ENCODE measurements around the gene QPCTL.
"Not testable (repeated sequence)": the region's sequence is repeated elsewhere in the genome, so short reads cannot be mapped to it uniquely, and the experiment has no call there.

The QPCTL gene

GRCh38 chr19:45676851-45677263 is 15.6 kb upstream of the QPCTL start:
- DNase-seq (ENCODE audit: low read depth), result no peak

DNA sequence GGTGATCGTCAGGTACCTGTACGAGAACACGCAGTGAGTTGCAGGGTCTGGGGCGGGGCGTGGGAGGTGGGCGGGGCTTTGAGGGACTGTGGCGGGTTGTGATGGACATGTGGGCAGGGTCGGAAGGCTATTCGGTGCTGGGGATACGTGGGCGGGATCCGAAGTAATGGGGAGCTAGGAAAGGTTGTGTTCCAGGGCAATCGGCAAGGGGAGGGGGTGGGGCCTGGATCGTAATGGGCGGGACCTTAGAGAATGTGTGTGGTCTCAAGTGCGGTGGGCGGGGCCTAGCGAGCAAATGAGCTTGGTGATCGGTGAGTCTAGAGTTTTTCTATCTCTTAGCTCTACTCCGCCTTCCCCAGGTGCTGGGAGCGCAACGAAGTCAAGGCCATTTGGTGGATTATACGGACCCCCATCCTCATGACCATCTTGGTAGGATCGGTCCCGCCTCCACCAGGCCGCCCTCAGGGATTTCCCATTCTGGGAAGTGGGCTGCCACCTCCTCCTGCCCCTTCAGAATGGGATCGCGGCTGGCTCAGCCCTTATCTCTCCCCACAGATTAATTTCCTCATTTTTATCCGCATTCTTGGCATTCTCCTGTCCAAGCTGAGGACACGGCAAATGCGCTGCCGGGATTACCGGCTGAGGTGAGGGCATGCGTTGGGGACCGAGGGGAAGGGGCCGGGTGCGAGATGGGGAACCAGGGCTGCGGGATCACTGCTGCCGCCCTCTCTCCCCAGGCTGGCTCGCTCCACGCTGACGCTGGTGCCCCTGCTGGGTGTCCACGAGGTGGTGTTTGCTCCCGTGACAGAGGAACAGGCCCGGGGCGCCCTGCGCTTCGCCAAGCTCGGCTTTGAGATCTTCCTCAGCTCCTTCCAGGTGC is 14.9 kb upstream of the QPCTL start:
- DNase-seq (ENCODE audit: low read depth), result no peak

DNA sequence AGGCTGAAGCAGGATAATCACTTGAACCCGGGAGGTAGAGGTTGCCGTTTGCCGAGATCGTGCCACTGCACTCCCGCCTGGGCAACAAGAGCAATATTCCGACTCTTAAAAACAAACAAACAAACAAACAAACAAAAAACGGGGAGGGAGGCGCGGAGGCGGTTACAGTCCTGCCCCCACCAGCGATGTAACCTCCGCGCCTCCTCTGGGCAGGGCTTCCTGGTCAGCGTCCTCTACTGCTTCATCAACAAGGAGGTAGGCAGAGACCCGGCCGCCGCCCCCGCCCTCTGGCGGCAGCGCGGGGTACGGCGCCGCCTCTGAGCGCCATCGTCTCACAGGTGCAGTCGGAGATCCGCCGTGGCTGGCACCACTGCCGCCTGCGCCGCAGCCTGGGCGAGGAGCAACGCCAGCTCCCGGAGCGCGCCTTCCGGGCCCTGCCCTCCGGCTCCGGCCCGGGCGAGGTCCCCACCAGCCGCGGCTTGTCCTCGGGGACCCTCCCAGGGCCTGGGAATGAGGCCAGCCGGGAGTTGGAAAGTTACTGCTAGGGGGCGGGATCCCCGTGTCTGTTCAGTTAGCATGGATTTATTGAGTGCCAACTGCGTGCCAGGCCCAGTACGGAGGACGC is 11.0 kb upstream of the QPCTL start:
- DNase-seq (ENCODE audit: low read depth), result peak; percentile 47

GRCh38 chr19:45682117-45682516 is 10.3 kb upstream of the QPCTL start:
- DNase-seq (ENCODE audit: low read depth), result no peak

DNA sequence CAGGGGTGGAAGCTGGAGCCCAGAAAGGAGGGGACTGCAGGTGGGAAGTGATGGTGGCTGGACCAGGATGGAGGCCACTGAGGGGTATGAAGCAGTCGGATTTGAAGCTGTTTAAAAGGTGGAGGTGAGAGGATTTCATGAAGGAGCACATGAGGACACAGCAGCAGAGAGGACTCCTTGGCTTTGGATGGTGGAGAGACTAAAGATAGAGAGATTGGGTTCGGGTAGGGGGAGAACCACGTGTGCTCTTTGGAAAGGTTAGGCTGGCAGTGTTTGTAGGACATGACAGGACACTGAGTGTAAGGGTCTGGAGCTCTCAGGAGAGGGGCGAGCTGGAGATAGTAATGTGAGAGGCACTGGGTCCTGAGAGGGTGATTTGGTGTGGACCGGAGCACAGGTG is 9.6 kb upstream of the QPCTL start:
- DNase-seq (ENCODE audit: low read depth), result no peak

GRCh38 chr19:45685045-45685444 is 7.4 kb upstream of the QPCTL start:
- DNase-seq (ENCODE audit: low read depth), result not testable (repeated sequence)

GRCh38 chr19:45687599-45687998 is 4.9 kb upstream of the QPCTL start:
- DNase-seq (ENCODE audit: low read depth), result no peak

DNA sequence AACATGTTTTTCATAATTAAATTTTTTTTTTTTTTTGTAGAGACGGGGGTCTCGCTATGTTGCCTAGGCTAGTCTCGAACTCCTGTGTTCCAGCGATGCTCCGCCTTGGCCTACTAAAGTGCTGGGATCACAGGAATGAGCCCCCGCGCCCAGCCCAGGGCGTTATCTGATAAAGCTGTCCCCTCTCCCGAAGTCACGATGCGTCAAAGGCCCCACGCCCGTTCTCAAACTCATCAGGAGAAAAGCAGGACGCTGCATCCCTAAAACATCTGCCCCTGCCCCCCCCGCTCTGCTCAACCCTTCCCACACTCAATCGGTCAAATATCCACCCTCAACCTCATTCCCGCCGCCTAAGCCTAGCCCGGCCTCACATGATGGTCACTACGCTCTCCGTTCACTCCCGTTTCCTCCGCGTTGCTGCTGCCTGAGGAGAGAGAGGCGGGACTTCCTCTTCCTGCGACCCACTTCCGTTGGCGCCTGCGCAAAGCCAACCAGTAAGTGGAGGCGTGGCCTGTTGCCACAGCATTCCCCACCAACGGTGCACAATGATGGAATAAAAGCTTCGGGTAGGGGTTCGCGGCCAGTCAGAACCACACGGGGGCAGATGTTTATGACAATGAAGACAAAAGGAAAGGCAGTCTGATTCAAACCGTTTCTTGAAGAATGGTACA is 815 bp upstream of the QPCTL start, which contains the start of gene SNRPD2:
Gene SNRPD2, minus strand, starts transcription at position 438 of the 671 bp plus-strand sequence. Its CDS starts 65 bp downstream, at position 373.
- peak; percentile 90 for DNase-seq (ENCODE audit: low read depth)

DNA sequence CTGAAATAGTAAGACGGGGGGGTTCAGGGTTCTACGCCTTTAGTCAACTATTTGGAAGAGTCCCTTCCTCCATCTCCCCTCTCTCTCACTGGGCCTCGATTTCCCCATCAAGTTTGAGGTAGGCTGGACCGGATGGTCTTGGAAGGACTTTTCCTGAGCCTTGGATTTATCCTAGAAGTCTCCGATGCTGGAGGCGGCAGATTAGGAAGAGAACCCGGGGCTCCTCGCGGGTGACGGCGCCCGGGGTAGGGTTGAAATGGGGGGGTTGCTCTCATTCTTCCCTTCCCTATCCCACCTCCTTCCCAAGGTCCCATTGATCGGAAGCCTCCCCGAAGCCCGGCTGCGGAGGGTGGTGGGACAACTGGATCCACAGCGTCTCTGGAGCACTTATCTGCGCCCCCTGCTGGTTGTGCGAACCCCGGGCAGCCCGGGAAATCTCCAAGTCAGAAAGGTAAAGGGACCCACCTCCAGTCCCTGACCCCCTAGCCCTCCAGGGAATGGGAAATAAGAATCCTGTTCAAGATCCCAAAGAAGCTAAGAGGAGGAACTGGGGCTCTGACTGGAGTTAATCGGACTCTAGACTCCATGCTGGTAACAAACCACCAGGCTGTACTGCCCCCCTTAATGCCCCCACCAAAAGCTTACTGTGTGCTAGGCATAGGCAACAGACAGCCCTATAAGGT is 781 bp downstream of the QPCTL start:
- peak; percentile 43 for DNase-seq (ENCODE audit: low read depth)

DNA sequence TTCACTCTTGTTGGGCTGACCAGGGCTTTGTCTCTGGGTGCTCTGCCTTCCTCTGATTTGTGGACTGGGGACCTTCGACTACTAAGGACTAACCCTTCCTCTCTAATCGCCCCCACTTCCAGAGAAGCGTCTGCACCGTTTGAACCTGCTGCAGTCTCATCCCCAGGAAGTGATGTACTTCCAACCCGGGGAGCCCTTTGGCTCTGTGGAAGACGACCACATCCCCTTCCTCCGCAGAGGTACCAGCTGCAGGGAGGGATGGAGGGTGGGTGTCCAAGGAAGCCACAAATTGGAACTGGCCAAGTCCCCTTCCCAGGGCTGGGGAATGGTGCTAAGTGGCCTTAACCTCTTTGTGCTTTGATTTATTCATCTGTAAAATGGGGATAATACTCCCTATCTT is 9.2 kb downstream of the QPCTL start:
- DNase-seq (ENCODE audit: low read depth), result no peak

DNA sequence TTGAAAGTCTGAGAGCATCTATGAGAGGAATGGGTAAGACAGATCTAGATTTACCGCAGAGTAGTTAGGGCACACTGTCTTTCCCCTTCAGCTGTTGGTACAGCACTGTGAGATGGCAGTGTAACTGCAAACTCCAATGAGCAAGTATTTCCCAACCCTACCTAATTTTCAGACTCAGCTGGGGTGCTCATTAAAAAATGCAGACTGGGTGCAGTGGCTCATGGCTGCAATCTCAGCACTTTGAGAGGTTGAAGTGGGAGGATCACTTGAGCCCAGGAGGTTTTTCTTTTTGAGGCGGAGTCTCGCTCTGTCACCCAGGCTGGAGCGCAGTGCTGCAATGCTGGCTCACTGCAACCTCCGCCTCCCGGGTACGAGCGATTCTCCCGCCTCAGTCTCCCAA is 12.6 kb downstream of the QPCTL start:
- DNase-seq (ENCODE audit: low read depth), result no peak

GRCh38 chr19:45705710-45706415 is 13.4 kb downstream of the QPCTL start:
- DNase-seq (ENCODE audit: low read depth), result no peak

- DNase-seq (ENCODE audit: low read depth), result no peak
Measured at GRCh38 chr19:45710356-45711130, 18.1 kb downstream of the QPCTL start.

DNA sequence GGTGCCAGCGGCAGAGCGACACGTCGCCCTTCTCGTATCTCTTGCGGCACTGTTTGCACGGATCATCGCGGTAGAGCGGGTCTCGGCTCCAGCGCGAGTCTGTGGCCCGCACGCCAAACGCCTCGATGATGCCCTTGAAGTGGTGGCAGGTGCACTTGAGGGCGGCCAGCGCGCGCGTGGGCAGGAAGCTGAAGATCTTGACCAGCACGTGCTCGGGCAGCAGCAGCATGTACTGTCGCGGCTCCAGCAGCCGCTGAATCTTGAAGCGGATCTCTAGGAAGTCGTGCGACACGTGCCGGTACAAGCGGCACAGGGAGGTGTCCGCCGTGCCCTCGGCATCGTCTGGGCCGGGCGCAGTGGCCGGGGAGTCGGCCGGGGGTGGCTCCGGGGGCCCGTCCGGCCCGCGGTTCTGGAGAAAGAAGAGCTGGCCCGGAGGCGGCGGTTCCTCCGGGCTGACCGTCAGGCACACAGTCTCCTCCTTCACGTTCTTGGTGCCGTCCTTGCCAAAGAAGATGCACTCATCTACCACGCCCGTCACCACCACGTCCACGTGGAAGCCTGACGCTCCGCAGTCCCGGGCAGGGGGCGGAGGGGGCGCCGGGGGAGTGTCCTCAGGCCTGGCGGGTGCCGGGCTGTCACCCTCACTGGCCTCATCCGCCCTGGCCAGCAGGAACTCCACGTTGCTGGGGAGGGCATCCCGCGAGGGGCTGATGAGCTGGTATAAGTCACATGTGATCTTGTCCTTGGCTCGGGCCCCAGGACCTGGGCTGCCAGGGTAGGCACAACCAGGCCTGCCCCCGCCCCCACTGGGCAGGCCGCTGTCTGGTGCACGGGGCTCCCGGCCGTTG is 19.6 kb downstream of the QPCTL start:
- DNase-seq (ENCODE audit: low read depth), result no peak

DNA sequence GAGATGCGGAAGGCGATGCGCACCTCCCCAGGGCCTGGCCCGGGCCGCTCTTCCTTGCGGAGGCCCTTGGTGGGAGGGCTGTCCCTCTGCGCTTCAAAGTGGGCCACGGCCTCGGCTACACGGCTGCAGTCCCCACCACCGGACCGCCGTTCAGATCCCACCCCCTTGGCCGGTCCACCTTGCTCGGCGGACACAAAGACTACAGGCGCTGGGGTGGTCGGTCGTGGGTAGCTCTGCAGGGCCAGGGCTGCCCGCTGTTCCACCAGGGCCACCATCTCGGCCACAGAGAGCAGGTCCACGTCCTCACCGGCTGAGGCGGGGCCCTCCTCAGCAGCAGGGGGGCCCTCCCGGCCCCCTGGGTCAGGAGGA is 20.2 kb downstream of the QPCTL start:
- no peak for DNase-seq (ENCODE audit: low read depth)

DNA sequence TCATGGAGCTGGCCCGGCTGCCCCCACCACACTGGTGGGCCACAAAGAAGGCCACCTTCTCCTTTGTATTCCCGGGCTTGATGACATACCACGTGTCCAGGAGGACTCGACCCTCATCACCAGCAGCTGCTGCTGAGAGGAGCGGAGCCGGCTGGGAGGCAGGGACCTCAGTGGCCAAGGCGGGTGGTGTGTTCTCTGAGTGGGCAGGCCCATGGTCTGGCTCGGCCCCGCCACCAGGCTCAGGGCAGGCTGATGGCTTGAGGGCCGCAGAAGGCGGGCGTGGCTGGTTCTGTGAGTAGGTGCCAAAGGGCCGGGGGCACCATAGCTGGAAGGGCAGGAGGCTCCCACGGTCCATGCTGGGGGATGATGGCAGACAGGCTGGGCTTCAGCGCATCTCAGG is 20.7 kb downstream of the QPCTL start:
- no peak for DNase-seq (ENCODE audit: low read depth)

DNA sequence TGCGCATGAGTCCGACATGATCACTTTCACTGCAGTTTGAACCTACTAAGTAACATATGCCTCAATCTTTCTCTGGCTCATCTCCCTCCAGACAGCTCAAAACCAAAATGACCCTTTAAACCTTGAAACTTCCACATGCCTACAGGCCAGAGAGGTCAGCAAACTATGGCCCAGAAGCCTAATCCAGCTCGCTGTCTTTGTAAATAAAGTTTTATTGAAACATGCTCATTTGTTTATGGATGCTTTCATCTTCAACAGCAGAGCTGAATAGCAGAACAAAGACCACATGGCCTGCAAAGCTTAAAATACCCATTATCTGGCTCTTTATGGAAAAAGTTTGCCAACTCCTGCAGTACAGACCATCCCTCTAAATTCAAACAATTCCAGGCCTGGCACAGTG is 22.7 kb downstream of the QPCTL start:
- no peak for DNase-seq (ENCODE audit: low read depth)

GRCh38 chr19:45716359-45717130 is 24.1 kb downstream of the QPCTL start:
- DNase-seq (ENCODE audit: low read depth), result no peak

Measured in stromal cell of bone marrow (primary cell).